ENCODE data around the gene GPR84. TPM values are rescaled to one million over a fixed set of nuclear protein-coding genes. Genes with fewer than 3 reads are reported as not detected.

GPR84 gene
- polyA plus RNA-seq, 2 of the 4 experiments (the other 2 are of a cell fraction): not detected

DNA sequence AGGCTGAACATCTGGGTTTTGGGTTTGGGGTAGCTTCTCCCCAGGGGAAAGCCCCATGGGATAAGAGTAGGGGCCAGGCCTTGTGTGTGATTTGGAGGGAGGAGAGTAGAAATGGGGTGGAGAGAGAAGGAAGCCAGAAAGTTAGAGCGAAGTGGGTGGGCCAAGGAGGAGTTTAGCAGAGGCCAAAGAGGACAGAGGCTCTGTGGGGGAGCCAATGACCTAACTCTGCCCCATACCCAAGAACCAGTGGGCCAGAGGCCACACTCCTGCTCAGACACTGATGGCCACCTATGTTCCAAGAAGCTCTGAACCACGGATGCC lies 10.9 kb upstream of the GPR84 start (continued):
- no peak for TF ChIP-seq NR3C1 (IDR thresholded peaks at IDR 0.05)
- no peak for TF ChIP-seq RCOR1 (IDR thresholded peaks at IDR 0.05; ENCODE audit: low read depth, low read length)
- no peak for TF ChIP-seq ESRRA (IDR thresholded peaks at IDR 0.05; ENCODE audit: borderline replicate concordance, low read length)

DNA sequence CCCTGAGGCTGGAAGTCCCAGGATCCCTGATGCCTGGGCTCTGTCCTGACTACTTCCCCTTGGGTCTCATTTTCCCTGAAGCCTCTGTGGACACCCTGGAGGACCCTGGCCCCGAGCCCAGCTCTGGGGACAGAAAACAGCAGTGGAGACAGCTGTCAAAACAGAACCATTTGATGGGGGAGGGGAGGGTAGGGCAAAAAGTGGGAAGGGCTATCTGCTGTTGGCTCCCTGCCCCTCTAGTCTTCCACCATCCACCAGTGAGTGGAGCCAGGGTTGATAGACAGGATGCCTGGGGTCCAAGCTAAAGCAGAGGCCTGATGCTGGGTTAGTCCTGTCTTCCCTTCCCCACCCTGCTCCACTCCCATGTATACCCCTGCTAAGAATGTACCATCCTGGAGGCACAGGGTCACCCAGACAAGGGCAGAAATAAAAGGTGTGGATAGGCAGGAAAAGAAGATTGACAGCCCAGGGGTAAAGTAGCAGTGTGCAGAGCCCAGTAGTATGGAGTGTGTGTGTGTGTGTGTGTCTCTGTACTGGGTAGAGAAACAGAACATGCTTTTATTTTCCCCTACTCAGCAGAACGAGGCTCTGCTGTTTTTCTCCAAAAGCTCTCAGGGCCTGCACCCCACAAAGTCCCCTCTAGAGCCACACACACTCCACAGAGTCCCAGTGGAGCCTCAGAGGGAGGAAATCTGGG lies 10.4 kb upstream of the GPR84 start:
- peak overlapping the region; percentile 50 to 68; a peak in 5 of 6 replicates for H3K27ac ChIP-seq
- H3K4me1 ChIP-seq: peaks cover 68% of the 10 kb centered on the region
- DNase-seq (ENCODE audit: low read depth in 1 of 2, low spot score in 1 of 2) (no peak), ATAC-seq (no peak), FAIRE-seq (no peak)
- H3K9me3 ChIP-seq: no peaks in the 10 kb centered on the region
- ChIA-PET CTCF (interaction anchor here (0.7 to 2.1 kb wide), 9 partner anchors 8 to 123 kb away, joined by 3 to 12 read pairs (median 4); no protein-coding TSS in a partner anchor), POLR2A (no interaction called here)
- TF ChIP-seq MAFK (IDR thresholded peaks at IDR 0.05; ENCODE audit: partially characterized antibody) (peak; percentile 80), SREBF2 (IDR thresholded peaks at IDR 0.05) (no peak)
- H3K4me2 ChIP-seq: peak overlapping the region; percentile 63
- 51% methylated on average over 2 of the region's 2 CpGs for WGBS (ENCODE audit: missing lambda C conversion rate)
- no peak overlapping the region for H3K4me3 ChIP-seq

DNA sequence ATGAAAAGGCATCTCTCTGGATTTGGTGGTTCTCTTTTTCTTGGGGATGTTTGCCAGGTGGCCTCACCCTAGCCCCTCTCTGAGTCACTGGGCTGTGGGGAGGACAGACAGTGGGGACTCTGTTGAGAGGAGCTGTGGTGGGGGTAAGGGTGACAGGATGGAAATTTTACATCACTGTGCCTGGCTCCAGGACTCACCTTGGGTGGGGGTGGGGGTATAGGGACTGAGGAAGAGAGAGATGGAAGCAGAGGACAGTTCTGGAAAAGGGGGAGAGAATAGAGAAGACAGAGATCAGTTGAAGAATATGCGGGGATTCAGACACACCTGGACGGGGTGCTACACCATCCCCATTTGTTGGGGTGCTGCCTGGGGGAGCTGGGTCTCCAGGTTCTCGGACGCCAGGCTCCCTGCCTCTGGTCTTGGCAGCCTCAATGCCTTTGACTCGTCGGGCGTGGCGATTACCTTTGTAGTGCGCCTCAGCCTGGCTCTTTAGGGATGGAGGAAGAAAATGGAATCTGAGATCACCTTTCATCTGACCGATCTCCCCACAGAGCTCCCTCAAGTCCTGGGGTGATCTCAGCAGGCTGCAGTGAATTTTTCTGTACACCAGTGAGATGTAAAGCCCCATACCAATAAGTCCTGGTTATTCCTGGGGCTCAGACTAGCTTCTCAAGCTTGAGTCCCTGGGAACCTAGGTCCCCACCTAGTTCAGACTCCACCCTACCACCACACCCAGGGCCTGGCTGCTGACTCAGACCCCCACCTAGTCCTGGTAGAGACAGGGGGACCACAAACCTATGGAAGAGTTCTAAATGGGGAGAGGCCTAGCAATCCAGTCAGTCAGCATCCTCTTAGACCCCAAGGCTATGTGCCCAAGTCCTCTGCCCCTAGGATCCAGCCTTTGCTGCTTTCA lies 9.6 kb upstream of the GPR84 start:
- DNase-seq (ENCODE audit: low read depth in 1 of 2, low spot score in 1 of 2) (peak in 1 of 2 experiments; percentile 62), FAIRE-seq (no peak), ATAC-seq (no peak)
- Histone ChIP-seq H3K9me3 (no peaks in the 10 kb centered on the region), H3K27ac (peak overlapping the region; percentile 50 to 68; a peak in 5 of 6 replicates), H3K4me2 (peak overlapping the region; percentile 63), H3K4me1 (peaks cover 76% of the 10 kb centered on the region), H3K4me3 (no peak overlapping the region)
- POLR2A ChIA-PET: interaction anchor here (0.6 kb wide), 1 partner anchor 144 kb away, joined by 7 read pairs; no protein-coding TSS in a partner anchor
- WGBS (ENCODE audit: missing lambda C conversion rate): 59% methylated on average over 10 of the region's 10 CpGs
- CTCF ChIA-PET: interaction anchor here (0.7 to 2.5 kb wide), 11 partner anchors 11 to 160 kb away, joined by 3 to 12 read pairs (median 5); partner anchors contain the start of gene COPZ1
- TF ChIP-seq NR3C1 (IDR thresholded peaks at IDR 0.05) (no peak), RAD21 (conservative IDR thresholded peaks at IDR 0.05 in 1 of 2, IDR thresholded peaks at IDR 0.05 in 1 of 2) (no peak), ZC3H11A (IDR thresholded peaks at IDR 0.05) (no peak), HEYL (CRISPR knock-in tag; IDR thresholded peaks at IDR 0.05) (no peak), NPAS2 (CRISPR knock-in tag; IDR thresholded peaks at IDR 0.05; ENCODE audit: borderline replicate concordance) (no peak), FOXS1 (CRISPR knock-in tag; IDR thresholded peaks at IDR 0.05) (no peak), MAFK (IDR thresholded peaks at IDR 0.05; ENCODE audit: partially characterized antibody) (no peak), TP53 (CRISPR knock-in tag; IDR thresholded peaks at IDR 0.05) (no peak), MAZ (IDR thresholded peaks at IDR 0.05; ENCODE audit: borderline replicate concordance, low read depth, low read length) (no peak), RCOR1 (IDR thresholded peaks at IDR 0.05; ENCODE audit: low read depth, low read length) (no peak), CHD2 (IDR thresholded peaks at IDR 0.05; ENCODE audit: low read length, partially characterized antibody) (no peak), NFE2L2 (conservative IDR thresholded peaks at IDR 0.05; ENCODE audit: low read length) (no peak), HOXA7 (CRISPR knock-in tag; IDR thresholded peaks at IDR 0.05) (no peak), ZFP36 (IDR thresholded peaks at IDR 0.05; ENCODE audit: borderline replicate concordance, partially characterized antibody) (no peak), PHF8 (IDR thresholded peaks at IDR 0.05; ENCODE audit: borderline replicate concordance, low read depth) (no peak), GATA3 (IDR thresholded peaks at IDR 0.05; ENCODE audit: borderline replicate concordance) (no peak)
- TF ChIP-seq, protein P1, sequence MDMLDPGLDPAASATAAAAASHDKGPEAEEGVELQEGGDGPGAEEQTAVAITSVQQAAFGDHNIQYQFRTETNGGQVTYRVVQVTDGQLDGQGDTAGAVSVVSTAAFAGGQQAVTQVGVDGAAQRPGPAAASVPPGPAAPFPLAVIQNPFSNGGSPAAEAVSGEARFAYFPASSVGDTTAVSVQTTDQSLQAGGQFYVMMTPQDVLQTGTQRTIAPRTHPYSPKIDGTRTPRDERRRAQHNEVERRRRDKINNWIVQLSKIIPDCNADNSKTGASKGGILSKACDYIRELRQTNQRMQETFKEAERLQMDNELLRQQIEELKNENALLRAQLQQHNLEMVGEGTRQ (IDR thresholded peaks at IDR 0.05): no peak
